ENCODE results near the gene CCL5.

The CCL5 gene

DNA sequence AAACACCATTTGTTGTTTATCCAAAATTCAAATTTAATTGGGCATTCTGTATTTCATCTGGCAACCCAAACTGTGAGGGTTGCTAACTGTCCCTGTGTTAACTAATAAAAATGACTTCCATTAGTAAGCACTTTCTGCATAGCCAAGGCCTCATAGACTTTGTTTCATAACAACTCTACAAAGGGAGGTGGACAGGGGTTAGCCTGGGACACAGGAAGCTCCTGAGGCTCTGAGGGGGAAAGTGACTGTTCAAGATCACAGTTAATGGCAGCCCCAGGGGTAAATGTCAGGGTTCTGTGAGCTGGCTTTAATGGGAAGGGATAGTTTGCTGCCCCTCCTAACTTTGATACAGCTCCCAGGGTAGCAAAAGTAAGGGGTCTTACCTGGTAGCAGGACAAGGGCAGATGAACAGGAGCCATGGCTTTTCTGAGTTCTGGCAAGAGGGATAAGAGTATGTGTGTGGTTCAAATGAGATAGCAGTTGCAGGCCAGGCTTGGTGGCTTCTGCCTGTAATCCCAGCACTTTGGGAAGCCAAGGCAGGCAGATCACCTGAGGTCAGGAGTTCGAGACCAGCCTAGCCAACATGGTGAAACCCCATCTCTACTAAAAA, 13.7 kb downstream of the CCL5 start:
- DNase-seq: peak; percentile 17

DNA sequence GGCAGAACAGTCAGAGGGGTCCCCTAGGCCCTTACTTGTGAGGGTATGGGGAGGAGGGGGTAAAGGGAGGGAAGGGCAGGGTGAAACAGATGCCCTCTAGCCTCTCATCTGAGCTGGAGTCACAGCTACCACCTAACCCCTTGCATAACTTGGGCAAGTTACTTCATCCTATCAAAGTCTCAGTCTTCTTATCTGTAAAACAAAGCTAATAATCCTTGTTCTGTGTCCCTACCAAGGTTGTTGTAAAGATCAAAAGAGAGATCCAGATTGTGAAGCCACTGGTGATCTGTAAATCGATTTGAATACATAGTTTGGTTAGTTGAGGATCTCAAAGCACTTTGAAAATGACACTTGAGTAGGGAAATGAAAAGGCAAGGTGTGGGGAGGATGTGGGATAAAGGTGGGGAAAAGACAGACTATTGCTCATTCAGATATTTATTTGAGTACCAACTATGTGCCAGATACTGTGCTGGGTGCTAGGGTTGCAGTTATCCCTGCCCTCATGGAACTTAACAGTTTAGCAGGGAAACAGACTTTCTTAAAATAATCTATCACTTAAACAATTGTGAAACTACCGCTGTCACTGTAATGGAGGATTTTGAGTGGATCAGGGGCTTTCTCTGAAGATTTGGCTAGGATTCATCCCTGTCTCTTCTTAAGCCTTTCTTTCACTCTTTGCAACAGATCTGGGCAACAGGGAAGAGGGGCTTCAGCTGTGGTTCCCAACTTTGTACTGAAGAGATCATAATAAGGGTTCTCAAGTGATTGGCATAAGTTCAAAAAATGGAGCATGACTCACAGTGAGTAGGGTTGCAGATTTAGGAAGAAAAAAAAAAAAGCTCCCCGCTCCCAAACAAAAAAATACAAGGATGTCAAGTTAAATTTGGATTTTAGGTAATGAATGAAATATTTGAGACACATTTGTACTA, 14.5 kb downstream of the CCL5 start:
- DNase-seq: peak; percentile 58

DNA sequence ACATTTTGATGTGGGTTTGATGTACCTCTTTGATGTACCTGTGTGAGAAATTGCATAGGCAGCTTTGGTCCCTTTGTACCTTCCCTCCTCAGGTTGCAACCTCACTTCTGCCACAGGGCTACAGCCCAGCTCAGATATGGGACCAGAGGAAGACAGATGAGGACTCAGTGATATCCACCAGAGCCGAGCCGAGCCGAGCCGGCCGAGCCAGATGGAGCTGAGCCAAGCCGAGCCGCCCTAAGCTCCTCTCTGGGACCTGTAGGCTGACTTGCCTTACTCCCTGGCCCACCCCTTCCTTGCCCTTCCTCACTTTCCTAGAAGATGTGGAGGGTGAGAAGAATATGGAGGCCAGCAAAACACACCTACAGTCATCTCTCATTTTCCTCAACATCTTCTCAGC, 15.3 kb downstream of the CCL5 start:
- DNase-seq: no peak

DNA sequence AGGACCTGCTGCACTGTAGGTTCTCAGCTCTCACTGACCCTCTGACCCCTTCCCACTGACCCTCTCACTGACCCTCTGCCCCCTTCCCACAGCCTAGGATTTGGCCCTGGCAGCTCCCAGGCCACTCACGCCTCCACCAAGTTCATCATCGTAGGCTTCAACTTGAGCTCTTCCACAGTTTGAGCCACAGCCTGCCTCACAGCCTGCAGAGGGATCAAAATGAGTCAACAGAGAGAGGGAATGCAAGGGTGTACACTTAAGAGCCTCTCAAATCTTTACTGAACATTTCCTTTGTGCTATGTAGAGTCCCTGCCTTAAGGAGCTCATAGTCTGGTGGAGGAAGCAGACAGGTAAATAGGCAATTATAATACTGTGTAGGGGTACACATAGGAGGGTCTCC, 23.6 kb downstream of the CCL5 start:
- no peak for DNase-seq

DNA sequence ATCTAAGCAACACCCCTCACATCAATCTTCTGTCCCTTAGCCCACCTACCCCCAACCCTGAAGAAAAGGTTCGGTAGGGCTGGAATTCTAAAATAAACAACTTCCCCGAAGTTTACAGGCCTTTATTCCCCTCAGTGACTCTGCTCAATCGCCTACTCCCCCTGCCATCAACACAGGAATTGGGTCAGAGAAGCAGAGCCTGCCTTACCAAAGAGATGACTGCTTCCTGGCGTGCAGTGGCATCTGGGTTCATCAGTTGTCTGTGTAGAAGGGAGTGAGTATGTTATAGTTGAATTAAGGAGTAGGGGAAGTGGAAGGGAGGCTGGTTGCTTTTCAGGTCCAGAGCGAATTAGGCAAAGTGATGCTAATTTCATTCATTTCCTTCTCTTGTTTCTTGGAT, 24.2 kb downstream of the CCL5 start:
- no peak for DNase-seq

DNA sequence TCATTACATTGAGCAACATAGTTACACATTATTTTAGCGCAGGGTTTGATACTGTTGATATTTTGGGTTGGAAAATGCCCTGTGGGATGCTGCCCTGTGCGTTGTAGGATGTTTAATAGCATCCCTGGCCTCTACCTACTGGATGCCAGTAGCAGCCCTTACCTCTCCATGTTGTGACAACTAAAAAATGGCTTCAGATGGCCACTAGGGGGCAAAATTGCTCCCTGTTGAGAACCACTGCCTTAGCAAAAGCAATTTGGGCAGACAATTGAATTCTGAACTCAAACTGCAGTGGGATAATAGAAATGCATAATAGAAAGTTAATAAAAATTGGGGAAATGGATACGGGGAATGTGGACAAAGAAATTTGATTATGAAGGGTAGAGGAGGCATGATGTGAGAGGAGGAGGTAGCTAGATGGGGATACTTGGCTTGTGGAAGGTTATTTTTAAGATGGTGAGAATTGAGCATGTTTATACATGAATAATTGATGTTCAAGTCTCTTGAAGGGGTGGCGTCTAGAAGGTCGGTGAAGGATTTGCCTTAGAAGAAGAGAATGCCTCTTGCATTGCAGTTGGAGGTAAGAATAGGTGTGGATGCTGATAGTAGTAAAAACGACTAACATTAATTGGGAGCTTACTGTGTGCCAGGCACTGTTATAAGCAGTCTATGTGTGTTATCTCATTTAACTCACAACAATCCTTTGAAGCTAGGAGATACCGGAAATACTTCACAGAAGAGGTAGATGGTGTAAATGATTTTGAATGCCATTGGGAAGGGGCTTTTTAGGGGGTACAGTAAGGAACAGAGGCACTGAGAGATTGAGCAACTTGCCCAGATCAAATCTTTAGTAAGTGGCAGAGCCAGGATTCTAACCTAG, 30.5 kb downstream of the CCL5 start:
- peak; percentile 62 for DNase-seq

DNA sequence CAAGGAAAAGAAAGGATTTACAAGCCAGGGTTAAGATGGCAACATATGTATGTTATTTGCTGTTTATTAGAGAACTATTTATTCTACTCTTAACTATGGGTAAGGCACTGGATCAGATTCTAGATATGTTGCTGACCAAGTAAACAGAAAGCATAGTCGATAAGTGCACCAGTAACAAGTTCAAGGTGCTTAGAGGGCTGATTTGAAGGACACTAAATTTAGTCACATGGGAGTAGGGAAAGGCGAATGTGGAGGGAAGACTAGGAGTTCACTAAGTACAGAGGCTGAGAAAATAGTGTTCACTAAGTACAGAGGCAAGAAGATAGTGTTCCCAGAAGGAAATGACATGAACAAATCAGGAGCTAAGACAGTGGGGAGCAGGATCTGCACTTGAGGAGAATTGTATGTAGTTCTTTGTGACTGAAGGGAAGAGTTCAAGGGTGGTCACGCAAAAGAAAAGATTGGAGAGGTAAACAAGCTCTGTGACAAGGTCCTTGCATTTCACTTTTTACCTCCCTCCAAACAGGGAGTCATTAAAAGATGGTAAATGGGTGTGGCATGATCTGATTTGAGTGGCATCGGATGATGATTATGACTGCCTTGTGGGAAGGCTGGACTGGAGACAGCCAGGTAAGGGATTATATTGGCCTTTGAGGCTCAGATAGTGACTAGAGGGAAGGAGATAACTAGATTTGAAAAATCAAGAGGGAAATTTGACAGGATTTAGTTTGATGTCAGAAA, 32.4 kb downstream of the CCL5 start:
- DNase-seq: no peak

DNA sequence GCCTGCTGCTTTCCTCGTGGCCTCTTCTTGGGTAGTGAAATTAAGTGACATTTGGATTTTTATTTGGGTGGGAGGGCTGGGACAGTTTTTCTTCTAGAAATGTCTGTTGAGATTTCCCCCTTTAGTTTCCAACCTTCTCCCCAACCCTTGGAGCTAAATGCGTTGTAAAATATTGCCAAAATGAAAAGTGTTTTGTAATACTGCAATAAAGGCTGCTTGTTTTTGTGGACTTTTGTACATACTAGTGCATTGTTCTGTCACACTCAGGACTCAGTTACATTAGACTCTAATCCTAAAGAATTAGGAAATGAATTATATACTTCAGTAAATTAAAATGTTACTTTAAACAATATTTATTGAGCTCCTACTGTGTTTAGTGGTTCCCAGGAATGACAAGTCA, 33.2 kb downstream of the CCL5 start:
- DNase-seq: no peak

DNA sequence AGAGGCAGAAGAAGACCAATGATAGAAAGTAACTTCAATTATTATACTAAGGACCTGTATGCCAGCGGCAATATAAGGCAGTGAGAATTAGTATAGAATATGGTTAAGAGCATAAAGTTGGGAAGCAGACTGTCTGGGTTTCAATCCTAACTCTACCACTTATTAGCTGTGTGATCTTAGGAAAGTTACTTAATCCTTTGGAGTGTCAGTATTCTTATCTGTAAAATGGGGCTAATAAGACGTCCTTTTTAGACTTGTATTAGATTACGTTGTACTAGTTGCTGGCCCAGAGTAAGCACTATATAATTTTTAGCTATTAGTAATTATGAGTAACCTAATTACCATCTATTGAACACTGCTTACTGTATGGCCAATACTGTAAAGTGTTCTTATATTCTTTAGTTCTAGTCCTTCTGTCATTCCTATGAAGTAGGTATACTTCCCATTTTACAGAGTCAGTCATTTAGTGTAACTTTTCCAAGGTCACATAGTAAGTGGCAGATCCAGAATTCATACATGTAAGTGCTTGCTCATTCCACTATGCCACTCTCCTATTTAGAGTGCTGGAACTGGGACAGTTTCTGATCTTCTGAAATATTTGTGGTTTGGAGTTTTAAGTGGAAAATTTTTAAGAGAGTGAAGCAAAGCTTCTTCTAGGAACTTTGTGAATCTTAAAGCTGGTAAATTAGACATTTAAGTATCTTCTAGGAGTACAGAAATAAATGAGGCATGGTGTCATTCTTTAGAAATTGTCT, 33.9 kb downstream of the CCL5 start:
- peak; percentile 16 for DNase-seq

DNA sequence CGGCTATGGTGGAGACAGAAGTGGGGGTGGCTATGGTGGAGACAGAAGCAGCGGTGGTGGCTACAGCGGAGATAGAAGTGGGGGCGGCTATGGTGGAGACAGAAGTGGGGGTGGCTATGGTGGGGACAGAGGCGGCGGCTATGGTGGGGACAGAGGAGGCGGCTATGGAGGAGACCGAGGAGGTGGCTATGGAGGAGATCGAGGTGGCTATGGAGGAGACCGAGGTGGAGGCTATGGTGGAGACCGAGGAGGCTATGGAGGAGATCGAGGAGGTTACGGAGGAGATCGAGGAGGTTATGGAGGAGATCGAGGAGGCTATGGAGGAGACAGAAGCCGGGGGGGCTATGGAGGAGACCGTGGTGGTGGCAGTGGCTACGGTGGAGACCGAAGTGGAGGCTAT, 35.6 kb downstream of the CCL5 start:
- DNase-seq: no peak

DNA sequence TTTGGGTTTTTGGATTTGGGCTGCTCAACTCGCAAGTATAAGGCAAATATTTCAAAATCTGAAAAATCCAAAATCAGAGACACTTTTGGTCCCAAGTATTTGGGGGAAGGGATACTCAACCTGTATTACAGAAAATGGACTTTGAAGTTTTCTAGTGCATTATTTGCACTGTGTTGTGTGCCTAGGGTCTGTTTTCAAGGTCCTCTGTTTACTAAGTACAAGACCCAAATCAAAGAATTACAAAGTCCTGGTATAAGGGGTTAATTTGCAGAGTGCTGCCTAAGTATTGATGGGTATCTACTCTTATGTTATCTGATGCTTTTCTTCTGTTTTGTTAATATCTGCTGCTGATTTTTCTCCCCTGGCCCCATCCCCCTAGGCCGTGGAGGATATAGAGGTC, 36.5 kb downstream of the CCL5 start:
- no peak for DNase-seq

DNA sequence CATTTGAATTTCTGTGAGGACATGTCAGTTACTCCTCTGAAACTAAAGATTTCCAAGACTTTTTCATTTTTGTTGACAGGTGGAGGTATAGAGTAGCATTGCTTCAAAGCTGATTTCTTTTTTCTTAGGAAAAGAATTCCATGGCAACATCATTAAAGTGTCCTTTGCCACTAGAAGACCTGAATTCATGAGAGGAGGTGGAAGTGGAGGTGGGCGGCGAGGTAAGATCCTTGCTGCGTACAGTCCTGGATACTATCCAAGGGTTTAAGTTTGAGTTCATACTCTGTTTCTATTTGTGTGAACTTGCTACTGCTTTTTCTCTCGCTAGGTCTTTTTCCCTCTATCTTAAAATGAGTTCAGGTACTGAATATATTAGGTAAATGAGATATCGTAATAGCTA, 37.9 kb downstream of the CCL5 start:
- no peak for DNase-seq

DNA sequence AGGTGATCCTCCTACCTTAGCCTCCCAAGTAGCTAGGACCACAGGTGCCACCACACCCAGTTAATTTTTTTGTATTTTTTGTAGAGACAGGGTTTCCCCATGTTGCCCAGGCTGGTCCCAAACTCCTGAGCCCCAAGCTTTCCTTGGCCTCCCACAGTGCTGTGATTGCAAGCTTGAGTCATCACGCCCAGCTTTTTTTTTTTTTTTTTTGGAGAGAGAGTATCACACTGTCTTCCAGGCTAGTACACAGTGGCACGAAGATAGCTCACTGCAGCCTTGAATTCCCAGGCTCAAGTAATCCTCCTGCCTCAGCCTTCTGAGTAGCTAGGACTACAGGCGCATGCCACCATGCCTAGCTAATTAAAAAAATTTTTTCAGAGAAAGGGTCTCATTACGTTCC, 38.7 kb downstream of the CCL5 start:
- no peak for DNase-seq

DNA sequence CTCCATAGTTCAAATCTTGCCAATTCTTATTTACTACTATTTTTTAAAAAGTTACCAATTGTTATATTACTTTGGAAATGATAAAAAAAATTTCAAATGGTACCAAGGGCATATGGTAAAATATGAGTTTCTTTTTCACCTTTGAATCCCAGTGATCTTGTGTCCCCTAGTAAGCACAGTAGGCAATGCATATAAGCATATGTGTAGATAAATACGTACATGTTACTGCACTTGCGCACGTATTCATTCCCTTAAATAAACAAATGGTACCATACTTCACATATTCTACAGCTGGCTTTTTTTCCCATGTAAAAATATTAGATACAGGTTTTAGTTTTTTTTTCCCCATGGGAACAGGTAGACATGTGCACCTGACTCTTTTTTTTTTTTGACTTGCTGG, 39.1 kb downstream of the CCL5 start:
- DNase-seq: no peak

DNA sequence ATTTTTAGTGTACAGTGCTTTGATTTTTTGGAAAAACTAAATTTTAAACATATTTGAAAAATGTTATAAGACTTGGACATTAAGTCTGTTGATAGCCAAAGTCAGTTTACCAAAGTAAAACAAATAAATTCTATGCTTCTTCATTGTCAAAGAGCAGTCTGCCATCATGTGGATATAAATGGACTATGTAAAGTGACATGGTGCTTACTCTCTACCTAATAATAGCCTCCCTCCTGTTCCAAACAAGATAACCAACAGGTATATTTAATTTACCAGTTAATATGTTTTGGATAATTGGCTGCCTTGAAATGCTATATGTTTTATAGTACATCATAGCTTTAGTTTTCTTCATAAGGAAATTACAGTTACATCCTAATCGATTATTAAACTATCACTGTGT, 55.0 kb downstream of the CCL5 start:
- DNase-seq: no peak

All from fibroblast of skin of right biceps (primary cell).